Activated CD4-positive, alpha-beta T cell treated with anti-CD3 and anti-CD28 coated beads, Interleukin-2, amount 10 ng/mL, durations not matched to agents 24 days and 14 days (primary cell): Measurements from ENCODE around the gene MRTFB. TPM values are rescaled to one million over a fixed set of nuclear protein-coding genes. Genes with fewer than 3 reads are reported as not detected.

Experiments used
- DNase-seq: peaks from one replicate; pipeline ENCODE4 v3.0.0; 2022
- H3K27ac Mint-ChIP-seq: one replicate; pipeline ENCODE4 v1.8.0; 2022; ENCODE audit warnings: mild to moderate bottlenecking, mixed read lengths
- H3K27me3 Mint-ChIP-seq: one replicate; pipeline ENCODE4 v1.8.0; 2022; ENCODE audit warnings: mixed read lengths
- H3K36me3 Mint-ChIP-seq: one replicate; pipeline ENCODE4 v1.8.0; 2022; ENCODE audit warnings: low read depth, mild to moderate bottlenecking, mixed read lengths
- H3K4me1 Mint-ChIP-seq: one replicate; pipeline ENCODE4 v1.8.0; 2021; ENCODE audit warnings: mixed read lengths
- H3K4me3 Mint-ChIP-seq: one replicate; pipeline ENCODE4 v1.8.0; 2022; ENCODE audit warnings: mild to moderate bottlenecking, moderate library complexity, mixed read lengths
- H3K9me3 Mint-ChIP-seq: one replicate; pipeline ENCODE4 v1.8.0; 2021; ENCODE audit warnings: mixed read lengths
- intact Hi-C: fragments of 100-400 bp; cut with micrococcal nuclease; formaldehyde crosslinking; loops from one replicate; pipeline ENCODE4 v1.15.1; 2023
- total RNA-seq: library from RNA; stranded (reverse); gene quantifications from 2 replicates; pipeline ENCODE4 v1.2.3, GENCODE V29; 2022

MRTFB gene
- total RNA-seq, 1 donor from 2014 or later = 15.0 TPM

GRCh38 chr16:14148569-14148968 lies 77.5 kb downstream of the MRTFB start:
- Mint-ChIP-seq H3K4me1 (no peaks in the 10 kb centered on the region), H3K9me3 (no peaks in the 10 kb centered on the region), H3K36me3 (no peaks in the 10 kb centered on the region), H3K27ac (no peak overlapping the region), H3K27me3 (no peaks in the 10 kb centered on the region), H3K4me3 (no peak overlapping the region)
- no peak for DNase-seq
- intact Hi-C loops = no loop called here

GRCh38 chr16:14150796-14151195 lies 79.7 kb downstream of the MRTFB start:
- Mint-ChIP-seq H3K27me3 (no peaks in the 10 kb centered on the region), H3K4me3 (no peak overlapping the region), H3K9me3 (no peaks in the 10 kb centered on the region), H3K36me3 (no peaks in the 10 kb centered on the region), H3K27ac (no peak overlapping the region), H3K4me1 (no peaks in the 10 kb centered on the region)
- no peak for DNase-seq
- intact Hi-C loops = no loop called here

GRCh38 chr16:14151256-14152030 lies 80.3 kb downstream of the MRTFB start:
- Mint-ChIP-seq H3K36me3 (no peaks in the 10 kb centered on the region), H3K27me3 (no peaks in the 10 kb centered on the region), H3K27ac (no peak overlapping the region), H3K4me1 (no peaks in the 10 kb centered on the region), H3K4me3 (no peak overlapping the region), H3K9me3 (no peaks in the 10 kb centered on the region)
- intact Hi-C loops = no loop called here
- DNase-seq = no peak

- intact Hi-C loops = loop anchor here (5.0 kb wide), 1 partner anchor 37 kb away; no protein-coding TSS in a partner anchor
- no peak overlapping the region for H3K27ac Mint-ChIP-seq
- H3K9me3 Mint-ChIP-seq = no peaks in the 10 kb centered on the region
- no peak for DNase-seq
- no peaks in the 10 kb centered on the region for H3K4me1 Mint-ChIP-seq
- no peaks in the 10 kb centered on the region for H3K27me3 Mint-ChIP-seq
- no peaks in the 10 kb centered on the region for H3K36me3 Mint-ChIP-seq
- no peak overlapping the region for H3K4me3 Mint-ChIP-seq
Measured at GRCh38 chr16:14155572-14156190, 84.6 kb downstream of the MRTFB start.

- no peak overlapping the region for H3K4me3 Mint-ChIP-seq
- no peak overlapping the region for H3K27ac Mint-ChIP-seq
- peaks cover 9% of the 10 kb centered on the region for H3K4me1 Mint-ChIP-seq
- intact Hi-C loops = no loop called here
- no peaks in the 10 kb centered on the region for H3K36me3 Mint-ChIP-seq
- no peaks in the 10 kb centered on the region for H3K9me3 Mint-ChIP-seq
- DNase-seq = no peak
- no peaks in the 10 kb centered on the region for H3K27me3 Mint-ChIP-seq
Measured at GRCh38 chr16:14164916-14165662, 94.0 kb downstream of the MRTFB start.

- Mint-ChIP-seq H3K4me3 (no peak overlapping the region), H3K27me3 (no peaks in the 10 kb centered on the region), H3K27ac (no peak overlapping the region), H3K4me1 (peaks cover 9% of the 10 kb centered on the region), H3K9me3 (peaks cover 7% of the 10 kb centered on the region), H3K36me3 (no peaks in the 10 kb centered on the region)
- no peak for DNase-seq
- intact Hi-C loops = no loop called here
Measured at GRCh38 chr16:14168146-14168545, 97.0 kb downstream of the MRTFB start.

GRCh38 chr16:14172200-14172809 lies 101.2 kb downstream of the MRTFB start:
- no peak overlapping the region for H3K27ac Mint-ChIP-seq
- peaks cover 10% of the 10 kb centered on the region for H3K9me3 Mint-ChIP-seq
- H3K36me3 Mint-ChIP-seq = no peaks in the 10 kb centered on the region
- H3K4me3 Mint-ChIP-seq = no peak overlapping the region
- H3K27me3 Mint-ChIP-seq = no peaks in the 10 kb centered on the region
- peaks cover 4% of the 10 kb centered on the region for H3K4me1 Mint-ChIP-seq
- intact Hi-C loops = no loop called here
- no peak for DNase-seq

- peaks cover 10% of the 10 kb centered on the region for H3K9me3 Mint-ChIP-seq
- no peaks in the 10 kb centered on the region for H3K27me3 Mint-ChIP-seq
- no peak for DNase-seq
- no peak overlapping the region for H3K4me3 Mint-ChIP-seq
- intact Hi-C loops = no loop called here
- H3K27ac Mint-ChIP-seq = no peak overlapping the region
- no peaks in the 10 kb centered on the region for H3K36me3 Mint-ChIP-seq
- no peaks in the 10 kb centered on the region for H3K4me1 Mint-ChIP-seq
Measured at GRCh38 chr16:14175086-14175485, 104.0 kb downstream of the MRTFB start.

GRCh38 chr16:14177704-14178103 lies 106.6 kb downstream of the MRTFB start:
- peaks cover 3% of the 10 kb centered on the region for H3K9me3 Mint-ChIP-seq
- H3K4me1 Mint-ChIP-seq = no peaks in the 10 kb centered on the region
- no peak for DNase-seq
- H3K27me3 Mint-ChIP-seq = no peaks in the 10 kb centered on the region
- H3K27ac Mint-ChIP-seq = no peak overlapping the region
- H3K4me3 Mint-ChIP-seq = no peak overlapping the region
- intact Hi-C loops = no loop called here
- no peaks in the 10 kb centered on the region for H3K36me3 Mint-ChIP-seq

- no peaks in the 10 kb centered on the region for H3K9me3 Mint-ChIP-seq
- no peaks in the 10 kb centered on the region for H3K27me3 Mint-ChIP-seq
- DNase-seq = no peak
- H3K36me3 Mint-ChIP-seq = no peaks in the 10 kb centered on the region
- no peak overlapping the region for H3K27ac Mint-ChIP-seq
- no peak overlapping the region for H3K4me3 Mint-ChIP-seq
- no peaks in the 10 kb centered on the region for H3K4me1 Mint-ChIP-seq
- intact Hi-C loops = no loop called here
Measured at GRCh38 chr16:14179116-14179515, 108.0 kb downstream of the MRTFB start.

- H3K9me3 Mint-ChIP-seq = no peaks in the 10 kb centered on the region
- H3K36me3 Mint-ChIP-seq = no peaks in the 10 kb centered on the region
- intact Hi-C loops = no loop called here
- H3K27ac Mint-ChIP-seq = no peak overlapping the region
- no peak overlapping the region for H3K4me3 Mint-ChIP-seq
- no peaks in the 10 kb centered on the region for H3K27me3 Mint-ChIP-seq
- no peak for DNase-seq
- peaks cover 2% of the 10 kb centered on the region for H3K4me1 Mint-ChIP-seq
Measured at GRCh38 chr16:14180481-14180944, 109.4 kb downstream of the MRTFB start.

GRCh38 chr16:14181371-14182050 lies 110.4 kb downstream of the MRTFB start:
- no peaks in the 10 kb centered on the region for H3K9me3 Mint-ChIP-seq

GRCh38 chr16:14182999-14183398 lies 111.9 kb downstream of the MRTFB start:
- intact Hi-C loops = no loop called here
- Mint-ChIP-seq H3K36me3 (no peaks in the 10 kb centered on the region), H3K4me1 (peaks cover 17% of the 10 kb centered on the region), H3K27me3 (peaks cover 2% of the 10 kb centered on the region), H3K4me3 (no peak overlapping the region), H3K27ac (no peak overlapping the region), H3K9me3 (no peaks in the 10 kb centered on the region)
- DNase-seq = no peak

More at GRCh38 chr16:14181371-14182050, 110.4 kb downstream of the MRTFB start:
- no peak for DNase-seq
- Mint-ChIP-seq H3K27ac (no peak overlapping the region), H3K27me3 (no peaks in the 10 kb centered on the region), H3K4me3 (no peak overlapping the region), H3K36me3 (no peaks in the 10 kb centered on the region), H3K4me1 (peaks cover 10% of the 10 kb centered on the region)
- intact Hi-C loops = no loop called here
